Measurements from ENCODE around the gene NACC2. TPM values are rescaled to one million over a fixed set of nuclear protein-coding genes. Genes with fewer than 3 reads are reported as not detected.

Gene NACC2
- total RNA-seq, 1 donor from 2014 or later, result 4.5 TPM

DNA sequence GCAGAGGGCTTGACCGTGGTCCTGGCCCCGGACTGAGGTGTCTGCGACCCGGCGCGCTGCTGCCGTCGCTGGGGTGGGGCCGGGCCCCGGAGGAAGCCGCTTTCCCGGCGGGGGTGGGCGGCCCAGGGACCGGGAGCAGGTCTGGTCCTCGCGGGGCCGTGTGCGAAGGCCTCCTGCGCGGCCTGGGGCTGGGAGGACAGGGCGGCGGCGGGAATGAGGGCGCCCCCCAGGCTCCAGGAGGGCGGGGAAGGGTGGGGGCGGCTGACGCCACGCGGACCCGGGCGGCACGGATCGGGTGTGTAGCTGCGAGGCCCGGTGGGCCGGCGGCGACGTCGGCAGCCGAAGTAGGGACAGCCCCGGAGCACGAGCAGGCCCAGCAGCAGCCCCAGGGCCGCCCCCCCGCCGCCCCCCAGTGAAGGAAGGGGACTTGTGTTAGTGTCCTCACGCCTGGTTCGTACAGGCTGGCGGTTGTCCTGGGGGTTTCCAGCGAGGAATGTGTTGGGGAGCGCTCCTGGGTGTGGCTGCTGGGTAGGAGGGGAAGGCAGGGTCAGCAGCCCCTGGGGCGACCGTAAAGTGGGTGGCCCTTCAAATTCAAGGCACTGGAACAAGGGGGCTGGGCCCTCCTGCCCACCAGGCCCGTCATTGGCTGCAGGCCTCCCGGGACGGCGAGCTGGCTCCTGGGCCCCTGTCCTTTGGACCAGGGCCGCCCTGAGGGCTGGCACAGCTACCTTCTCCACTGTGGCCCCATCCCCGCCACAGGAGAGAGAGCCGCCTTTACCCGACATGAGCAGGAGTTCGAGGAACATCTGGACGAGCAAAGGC, 24.2 kb upstream of the NACC2 start:
- peak; percentile 51 for DNase-seq (ENCODE audit: low spot score)
- H4K20me1 ChIP-seq (ENCODE audit: low read depth), result peaks cover 7% of the 10 kb centered on the region
- peak overlapping the region; percentile 89 for H3K4me3 ChIP-seq
- no peaks in the 10 kb centered on the region for H3K9me3 Mint-ChIP-seq
- H3K4me1 Mint-ChIP-seq, result peaks cover 3% of the 10 kb centered on the region
- H3K27ac Mint-ChIP-seq, result no peak overlapping the region
- peaks cover 2% of the 10 kb centered on the region for H3K36me3 Mint-ChIP-seq
- peak overlapping the region; percentile 45 for H2AFZ ChIP-seq (replicated peaks)
- no peak overlapping the region for H3K27ac ChIP-seq
- peaks cover 7% of the 10 kb centered on the region for H3K27me3 ChIP-seq
- peaks cover 20% of the 10 kb centered on the region for H3K79me2 ChIP-seq (ENCODE audit: low read depth)
- TF ChIP-seq EZH2 (IDR thresholded peaks at IDR 0.05), result no peak
- TF ChIP-seq, protein P1, sequence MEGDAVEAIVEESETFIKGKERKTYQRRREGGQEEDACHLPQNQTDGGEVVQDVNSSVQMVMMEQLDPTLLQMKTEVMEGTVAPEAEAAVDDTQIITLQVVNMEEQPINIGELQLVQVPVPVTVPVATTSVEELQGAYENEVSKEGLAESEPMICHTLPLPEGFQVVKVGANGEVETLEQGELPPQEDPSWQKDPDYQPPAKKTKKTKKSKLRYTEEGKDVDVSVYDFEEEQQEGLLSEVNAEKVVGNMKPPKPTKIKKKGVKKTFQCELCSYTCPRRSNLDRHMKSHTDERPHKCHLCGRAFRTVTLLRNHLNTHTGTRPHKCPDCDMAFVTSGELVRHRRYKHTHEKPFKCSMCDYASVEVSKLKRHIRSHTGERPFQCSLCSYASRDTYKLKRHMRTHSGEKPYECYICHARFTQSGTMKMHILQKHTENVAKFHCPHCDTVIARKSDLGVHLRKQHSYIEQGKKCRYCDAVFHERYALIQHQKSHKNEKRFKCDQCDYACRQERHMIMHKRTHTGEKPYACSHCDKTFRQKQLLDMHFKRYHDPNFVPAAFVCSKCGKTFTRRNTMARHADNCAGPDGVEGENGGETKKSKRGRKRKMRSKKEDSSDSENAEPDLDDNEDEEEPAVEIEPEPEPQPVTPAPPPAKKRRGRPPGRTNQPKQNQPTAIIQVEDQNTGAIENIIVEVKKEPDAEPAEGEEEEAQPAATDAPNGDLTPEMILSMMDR (IDR thresholded peaks at IDR 0.05), result no peak
- no peak for TF ChIP-seq EZH2phosphoT487 (IDR thresholded peaks at IDR 0.05)
- peaks cover 7% of the 10 kb centered on the region for H3K4me1 ChIP-seq
- peak overlapping the region; percentile 86 for H3K4me3 Mint-ChIP-seq
- no peaks in the 10 kb centered on the region for H3K36me3 ChIP-seq
- H3K9ac ChIP-seq, result no peak overlapping the region
- H3K4me2 ChIP-seq, result peak overlapping the region; percentile 92
- H3K9me3 ChIP-seq (ENCODE audit: low read depth), result no peaks in the 10 kb centered on the region
- H3K27me3 Mint-ChIP-seq (ENCODE audit: insufficient read depth, low read depth), result peaks cover 6% of the 10 kb centered on the region
- H3F3A ChIP-seq (ENCODE audit: low read depth), result peaks cover 16% of the 10 kb centered on the region

DNA sequence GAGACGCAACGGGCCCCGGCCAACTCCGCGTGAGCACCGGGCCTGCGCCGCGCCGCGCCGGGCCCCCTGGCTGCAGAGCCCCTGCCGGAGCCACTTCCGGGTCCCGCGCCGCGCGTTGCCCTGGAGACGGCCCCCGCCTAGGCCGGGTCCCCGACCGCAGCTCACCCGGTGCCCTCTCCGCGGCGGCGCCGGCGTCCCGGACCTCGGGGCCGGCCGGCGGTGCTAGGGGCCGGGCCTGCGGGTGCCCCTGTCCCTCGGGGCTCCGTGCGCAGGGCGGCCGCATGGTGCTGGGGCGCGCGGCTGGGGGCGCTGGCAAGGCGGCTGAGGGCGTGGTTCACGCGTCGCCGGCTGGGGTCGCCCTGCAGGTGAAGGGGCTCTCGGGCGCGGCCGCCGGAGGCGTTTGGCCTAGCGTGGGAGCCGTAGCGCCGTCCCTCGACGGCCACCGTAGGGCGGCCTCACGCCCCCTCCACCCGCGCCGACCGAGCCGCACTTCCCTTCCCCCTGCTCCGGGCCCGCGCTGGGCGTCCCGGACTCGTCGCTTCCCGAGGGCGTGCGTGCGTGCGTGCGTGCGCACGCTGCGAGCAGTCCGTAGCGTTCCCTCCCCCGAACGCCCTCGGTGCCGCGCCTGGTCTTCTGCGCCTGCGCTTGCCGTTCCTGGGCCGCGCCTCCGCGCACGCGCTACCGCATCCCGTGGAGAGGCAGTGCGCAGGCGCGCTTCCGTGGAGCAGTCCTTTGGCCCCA, 23.4 kb upstream of the NACC2 start, which contains the start of gene TMEM250:
TSS of gene TMEM250 (minus strand) at position 556 of the 741 bp plus-strand sequence. CDS start 1,975 bp downstream, outside the sequence.
- peaks cover 7% of the 10 kb centered on the region for H3K27me3 ChIP-seq
- H3K36me3 ChIP-seq, result no peaks in the 10 kb centered on the region
- peaks cover 3% of the 10 kb centered on the region for H3K4me1 Mint-ChIP-seq
- peak within 1 kb of the TSS; percentile 89 for H3K4me3 Mint-ChIP-seq
- H3K4me2 ChIP-seq, result peak within 1 kb of the TSS; percentile 92
- no peaks in the 10 kb centered on the region for H3K9me3 ChIP-seq (ENCODE audit: low read depth)
- peak within 1 kb of the TSS; percentile 89 for H3K4me3 ChIP-seq
- peaks cover 2% of the 10 kb centered on the region for H3K36me3 Mint-ChIP-seq
- DNase-seq (ENCODE audit: low spot score), result peak; percentile 98
- peak within 1 kb of the TSS; percentile 58 for H3K9ac ChIP-seq
- H3K9me3 Mint-ChIP-seq, result no peaks in the 10 kb centered on the region
- peaks cover 18% of the 10 kb centered on the region for H3F3A ChIP-seq (ENCODE audit: low read depth)
- H3K27ac ChIP-seq, result peak within 1 kb of the TSS; percentile 16
- H3K27me3 Mint-ChIP-seq (ENCODE audit: insufficient read depth, low read depth), result peaks cover 5% of the 10 kb centered on the region
- peak within 1 kb of the TSS; percentile 74 for H2AFZ ChIP-seq (replicated peaks)
- H3K27ac Mint-ChIP-seq, result no peak within 1 kb of the TSS
- H3K4me1 ChIP-seq, result peaks cover 7% of the 10 kb centered on the region
- H3K79me2 ChIP-seq (ENCODE audit: low read depth), result peaks cover 20% of the 10 kb centered on the region
- no peak for TF ChIP-seq EZH2phosphoT487 (IDR thresholded peaks at IDR 0.05)
- TF ChIP-seq, protein P1 (IDR thresholded peaks at IDR 0.05), result peak; percentile 35
- no peak for TF ChIP-seq EZH2 (IDR thresholded peaks at IDR 0.05)
- H4K20me1 ChIP-seq (ENCODE audit: low read depth), result peaks cover 7% of the 10 kb centered on the region

DNA sequence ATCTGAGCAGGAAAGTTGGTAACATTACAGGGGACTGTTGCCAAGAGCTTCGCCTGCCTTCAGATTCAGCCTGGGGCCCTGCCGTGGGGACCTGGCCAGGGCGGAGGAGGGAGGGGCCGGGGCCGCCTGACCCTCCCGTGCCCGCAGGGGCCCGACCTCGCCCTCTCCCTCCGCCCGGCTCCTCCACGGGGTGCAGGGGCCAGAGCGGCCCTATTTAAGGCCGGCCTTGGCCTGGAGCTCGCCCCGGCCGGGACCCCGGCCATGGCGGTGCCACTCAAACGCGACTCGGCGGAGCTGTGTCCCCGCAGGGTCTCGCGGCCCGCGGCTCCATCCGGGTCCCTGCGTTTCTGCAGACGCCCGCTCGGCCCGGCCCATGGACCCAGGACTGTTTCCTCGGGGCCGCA, 22.8 kb upstream of the NACC2 start:
- TF ChIP-seq EZH2 (IDR thresholded peaks at IDR 0.05) (no peak), EZH2phosphoT487 (IDR thresholded peaks at IDR 0.05) (no peak)
- TF ChIP-seq, protein P1 (IDR thresholded peaks at IDR 0.05), result no peak
- H3K4me1 Mint-ChIP-seq, result peaks cover 3% of the 10 kb centered on the region
- peak overlapping the region; percentile 74 for H2AFZ ChIP-seq (replicated peaks)

More for the DNA sequence above, 22.8 kb upstream of the NACC2 start:
- H3K9ac ChIP-seq, result peak overlapping the region; percentile 58
- H3K27ac ChIP-seq, result peak overlapping the region; percentile 15
- Mint-ChIP-seq H3K36me3 (peaks cover 2% of the 10 kb centered on the region), H3K27me3 (ENCODE audit: insufficient read depth, low read depth) (peaks cover 4% of the 10 kb centered on the region), H3K4me3 (peak overlapping the region; percentile 89), H3K27ac (no peak overlapping the region), H3K9me3 (no peaks in the 10 kb centered on the region)
- DNase-seq (ENCODE audit: low spot score), result peak; percentile 52
- H3K4me1 ChIP-seq, result peaks cover 7% of the 10 kb centered on the region
- peaks cover 20% of the 10 kb centered on the region for H3K79me2 ChIP-seq (ENCODE audit: low read depth)
- peaks cover 7% of the 10 kb centered on the region for H3K27me3 ChIP-seq
- peak overlapping the region; percentile 89 for H3K4me3 ChIP-seq
- peaks cover 21% of the 10 kb centered on the region for H3F3A ChIP-seq (ENCODE audit: low read depth)
- H3K4me2 ChIP-seq, result peak overlapping the region; percentile 92
- no peaks in the 10 kb centered on the region for H3K9me3 ChIP-seq (ENCODE audit: low read depth)
- H4K20me1 ChIP-seq (ENCODE audit: low read depth), result peaks cover 7% of the 10 kb centered on the region
- no peaks in the 10 kb centered on the region for H3K36me3 ChIP-seq

Data from neural progenitor cell (in vitro differentiated cells).